HT1080 (cell line): ENCODE data around the gene SYPL2. TPM values are rescaled to one million over a fixed set of nuclear protein-coding genes. Genes with fewer than 3 reads are reported as not detected.

Experiments used
- DNase-seq: peaks from one replicate; pipeline ENCODE4 v3.0.0-alpha.2; 2015; ENCODE audit warnings: low read depth
- total RNA-seq: library from RNA; depleted of rRNA; stranded (reverse); fragments of >200 nt; shearing (Covaris generic); gene quantifications from 2 replicates; pipeline ENCODE4 v1.2.3, GENCODE V29; 2014; rRNA removed

Gene SYPL2
- total RNA-seq, 1 experiment from 2014 or later = 0.05 TPM

- DNase-seq = no peak
Observed at GRCh38 chr1:109514846-109515245, 48.5 kb downstream of the SYPL2 start.

- no peak for DNase-seq
Observed at GRCh38 chr1:109516872-109517271, 50.5 kb downstream of the SYPL2 start.

GRCh38 chr1:109517337-109517736, 51.0 kb downstream of the SYPL2 start:
- DNase-seq = no peak

- no peak for DNase-seq
Observed at GRCh38 chr1:109521002-109521951, 54.9 kb downstream of the SYPL2 start.

- DNase-seq = no peak
Observed at GRCh38 chr1:109522026-109522425, 55.7 kb downstream of the SYPL2 start.

- no peak for DNase-seq
Observed at GRCh38 chr1:109523706-109524105, 57.4 kb downstream of the SYPL2 start.

GRCh38 chr1:109527098-109527811, 60.9 kb downstream of the SYPL2 start:
- no peak for DNase-seq

GRCh38 chr1:109527846-109528695, 61.7 kb downstream of the SYPL2 start:
- DNase-seq = no peak

- no peak for DNase-seq
Observed at GRCh38 chr1:109528712-109529111, 62.4 kb downstream of the SYPL2 start.

GRCh38 chr1:109529881-109530456, 63.6 kb downstream of the SYPL2 start:
- peak; percentile 24 for DNase-seq

- no peak for DNase-seq
Observed at GRCh38 chr1:109530457-109531087, 64.2 kb downstream of the SYPL2 start.

- DNase-seq = no peak
Observed at GRCh38 chr1:109531380-109531779, 65.0 kb downstream of the SYPL2 start.

Other genes starting within 250 kb of the SYPL2 start
- 1.5 and 1.7 TPM in 2 replicates for gene CELSR2, start 217.0 kb upstream of the SYPL2 start, total RNA-seq
- 62.1 and 65.2 TPM in 2 replicates for gene PSRC1, start 183.4 kb upstream of the SYPL2 start, total RNA-seq
- gene MYBPHL, start 159.5 kb upstream of the SYPL2 start, total RNA-seq = not detected in 2 replicates
- 7.7 and 8.1 TPM in 2 replicates for gene SORT1, start 68.6 kb upstream of the SYPL2 start, total RNA-seq
- 54.6 and 94.4 TPM in 2 replicates for gene PSMA5, start 40.1 kb upstream of the SYPL2 start, total RNA-seq
- 10.2 and 11.1 TPM in 2 replicates for gene ATXN7L2, start 17.4 kb downstream of the SYPL2 start, total RNA-seq
- 2.6 and 2.7 TPM in 2 replicates for gene CYB561D1, start 27.5 kb downstream of the SYPL2 start, total RNA-seq
- gene AMIGO1, start 43.2 kb downstream of the SYPL2 start, total RNA-seq = 1.4 and 2.0 TPM in 2 replicates
- gene GPR61, start 73.3 kb downstream of the SYPL2 start, total RNA-seq = not detected in 2 replicates
- 11.0 and 12.1 TPM in 2 replicates for gene GNAI3, start 82.1 kb downstream of the SYPL2 start, total RNA-seq
- 0.13 and 0.43 TPM in 2 replicates for gene GNAT2, start 153.1 kb downstream of the SYPL2 start, total RNA-seq
- 70.8 and 71.4 TPM in 2 replicates for gene AMPD2, start 153.3 kb downstream of the SYPL2 start, total RNA-seq
- 0.13 TPM in 1 of 2 replicates, not detected in the other for gene GSTM4, start 189.6 kb downstream of the SYPL2 start, total RNA-seq
- 2.3 and 3.1 TPM in 2 replicates for gene GSTM2, start 201.5 kb downstream of the SYPL2 start, total RNA-seq
- gene GSTM1, start 221.3 kb downstream of the SYPL2 start, total RNA-seq = 14.5 and 17.0 TPM in 2 replicates
- 0.03 TPM in 1 of 2 replicates, not detected in the other for gene GSTM5, start 245.7 kb downstream of the SYPL2 start, total RNA-seq